HG02759 (cell line): ENCODE measurements around the gene APBA2.

Experiments
- ATAC-seq: cut with Tn5 transposase; IDR thresholded peaks from one replicate; pipeline ENCODE4 v1.9.1; 2021; ENCODE audit warnings: mild to moderate bottlenecking, moderate library complexity; ENCODE audit not compliant: unreplicated experiment

The APBA2 gene

DNA sequence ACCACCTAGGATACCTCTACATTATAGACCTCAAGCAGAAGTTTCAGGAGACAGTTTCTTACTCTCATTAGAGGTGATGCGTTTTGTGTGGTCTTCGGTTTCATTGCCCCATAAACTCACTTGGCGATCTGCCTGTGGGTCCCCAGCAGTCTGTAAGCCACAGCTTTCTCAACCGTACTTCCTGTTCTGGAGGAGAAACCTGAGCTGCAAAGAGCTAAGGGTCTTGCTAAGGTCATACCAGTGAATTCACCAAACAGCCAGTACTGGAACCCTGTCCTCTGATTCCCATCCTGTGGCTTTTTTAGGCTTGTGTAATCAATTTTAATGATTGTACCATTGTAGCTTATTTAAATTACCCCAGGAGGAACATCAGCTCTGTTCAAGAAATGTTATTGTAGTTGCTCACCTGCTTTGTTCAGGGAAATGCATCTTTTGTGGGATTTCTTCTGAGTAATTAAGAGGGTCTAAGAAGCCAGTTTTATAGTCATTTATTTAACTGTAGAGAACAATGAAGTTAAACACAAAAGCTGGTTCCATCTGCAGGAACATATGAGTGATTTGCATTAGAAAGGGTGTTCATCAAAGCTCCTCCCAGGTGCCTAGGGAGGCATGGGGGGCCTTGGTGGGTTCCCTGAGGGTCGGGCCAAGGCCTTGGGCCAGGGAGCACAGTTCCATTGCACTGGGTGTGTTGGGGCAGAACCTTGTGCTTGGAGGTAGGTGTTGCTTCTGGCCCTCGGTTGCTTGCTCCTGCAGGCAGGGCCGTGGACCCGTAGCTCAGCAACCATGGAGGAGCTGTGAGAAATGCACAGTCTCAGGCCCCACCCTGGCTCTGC, 69.6 kb downstream of the APBA2 start:
- no peak for ATAC-seq

DNA sequence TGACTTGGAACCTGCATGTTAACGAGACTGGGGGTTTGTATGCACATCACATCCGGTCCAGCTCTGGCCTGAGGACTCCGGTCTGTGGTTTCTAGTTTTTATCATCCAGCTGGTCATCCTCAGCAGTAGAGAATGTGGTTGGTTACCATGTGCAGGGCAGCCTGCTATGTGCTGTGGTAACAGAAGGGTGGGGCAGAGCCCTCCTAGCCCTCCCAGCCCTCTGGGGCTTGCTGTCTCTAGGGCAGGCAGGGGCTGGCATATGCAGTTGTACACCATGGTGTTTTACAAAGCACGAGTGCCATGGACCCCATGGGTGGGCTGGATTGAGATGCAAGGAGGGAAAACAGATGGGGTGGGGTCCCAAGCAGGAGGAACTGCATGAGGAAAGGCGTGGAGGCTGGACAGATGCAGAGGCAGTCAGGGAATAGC, 70.2 kb downstream of the APBA2 start:
- ATAC-seq: no peak

DNA sequence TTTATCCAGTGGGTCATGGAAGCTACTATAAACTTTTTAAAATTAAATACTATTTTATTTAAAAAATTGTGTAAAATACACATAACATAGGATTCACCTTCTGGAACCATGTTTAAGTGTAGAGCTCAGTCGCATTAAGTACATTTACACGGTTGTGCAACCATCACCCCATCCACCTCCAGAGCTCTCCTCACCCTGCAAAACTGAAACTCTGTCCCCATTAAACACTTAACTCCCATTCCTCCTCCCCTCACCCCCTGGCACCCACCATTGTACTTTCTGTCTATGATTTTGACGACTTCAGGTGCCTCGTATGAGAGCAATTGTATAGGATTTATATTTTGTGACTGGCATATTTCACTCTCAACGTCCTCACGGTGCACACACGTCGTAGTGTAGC, 70.7 kb downstream of the APBA2 start:
- ATAC-seq: no peak

DNA sequence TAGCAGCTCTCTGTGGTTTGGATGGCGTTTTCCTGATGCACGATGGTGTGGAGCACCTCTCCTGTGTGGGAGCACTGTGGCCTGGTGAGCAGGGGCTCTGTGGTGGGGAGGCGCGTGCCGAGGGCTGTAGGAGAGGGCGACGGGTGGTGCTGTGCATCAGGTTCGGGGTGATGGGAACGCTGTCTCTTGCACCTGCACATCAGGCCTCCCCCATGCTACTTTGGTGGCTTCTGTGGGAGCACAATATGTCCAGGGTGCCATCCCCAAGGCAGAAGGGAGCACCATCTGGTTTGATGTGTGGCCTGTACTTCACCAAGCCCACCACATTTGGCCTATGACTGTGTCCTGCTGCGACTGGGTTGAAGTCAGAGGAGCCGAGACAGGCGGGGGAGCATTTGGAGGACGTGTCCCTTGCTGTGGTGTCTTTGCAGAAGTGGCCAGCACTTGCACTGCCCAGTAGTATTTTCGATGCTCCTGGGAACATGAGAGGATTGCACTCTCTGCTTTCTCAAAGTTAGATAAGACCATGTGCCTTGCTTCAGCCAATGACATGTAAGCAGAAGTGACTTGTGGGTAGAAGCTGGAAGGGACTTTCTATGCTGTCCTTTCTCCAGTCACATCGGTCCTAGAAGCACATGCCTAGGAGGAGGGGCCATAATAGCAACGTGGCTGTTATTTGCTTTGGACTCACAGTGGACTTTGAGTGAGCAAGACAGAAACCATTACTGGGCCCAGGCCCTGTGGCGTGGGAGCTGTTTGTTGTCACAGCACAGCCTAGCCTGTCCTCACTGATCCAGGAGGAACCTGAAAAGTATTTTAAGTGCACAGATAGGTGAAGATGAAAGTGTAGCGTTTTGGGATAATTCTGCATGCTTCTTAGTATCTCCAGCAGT, 72.1 kb downstream of the APBA2 start:
- ATAC-seq: no peak

DNA sequence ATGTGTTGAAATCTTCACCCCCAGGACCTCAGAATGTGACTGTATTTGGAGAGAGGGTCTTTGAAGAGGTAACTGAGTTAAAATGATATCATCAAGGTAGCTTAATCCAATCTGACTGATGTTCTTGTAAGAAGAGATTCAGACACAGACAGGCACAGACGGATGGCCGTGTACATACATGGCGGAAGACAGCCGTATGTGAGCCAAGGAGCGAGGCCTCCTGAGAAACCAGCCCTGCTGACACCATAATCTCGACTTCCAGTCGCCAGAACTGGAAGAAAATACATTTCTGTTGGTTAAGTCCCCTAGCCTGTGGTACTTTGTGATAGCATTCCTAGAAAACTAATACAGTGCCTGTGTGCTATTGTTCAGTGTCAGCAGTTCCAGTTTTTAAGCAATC, 73.6 kb downstream of the APBA2 start:
- no peak for ATAC-seq

- ATAC-seq: no peak
Measured at GRCh38 chr15:28960979-28961378, 75.2 kb downstream of the APBA2 start.

GRCh38 chr15:28961391-28961790, 75.6 kb downstream of the APBA2 start:
- ATAC-seq: no peak

- ATAC-seq: no peak
Measured at GRCh38 chr15:28962851-28963710, 77.3 kb downstream of the APBA2 start.

- ATAC-seq: no peak
Measured at GRCh38 chr15:28963711-28964081, 77.9 kb downstream of the APBA2 start.

GRCh38 chr15:28964098-28964497, 78.3 kb downstream of the APBA2 start:
- ATAC-seq: no peak

DNA sequence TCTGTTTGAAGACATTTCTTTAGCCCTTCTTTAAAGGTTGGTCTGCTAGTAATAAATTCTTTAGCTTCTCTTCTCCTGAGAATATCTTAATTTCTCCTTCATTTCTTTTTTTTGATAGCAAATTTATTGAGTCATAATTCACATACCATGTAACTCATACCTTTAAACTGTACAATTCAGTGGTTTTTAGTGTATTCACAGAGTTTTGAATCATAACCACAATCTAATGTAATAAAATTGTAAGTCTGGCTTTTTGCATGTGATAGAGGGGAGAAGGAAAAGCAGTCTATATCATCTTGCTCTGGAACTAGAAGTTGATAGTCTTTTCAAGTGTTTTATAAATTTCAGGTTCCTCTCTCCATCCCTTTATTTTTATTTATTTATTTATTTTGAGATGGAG, 81.3 kb downstream of the APBA2 start:
- ATAC-seq: no peak

DNA sequence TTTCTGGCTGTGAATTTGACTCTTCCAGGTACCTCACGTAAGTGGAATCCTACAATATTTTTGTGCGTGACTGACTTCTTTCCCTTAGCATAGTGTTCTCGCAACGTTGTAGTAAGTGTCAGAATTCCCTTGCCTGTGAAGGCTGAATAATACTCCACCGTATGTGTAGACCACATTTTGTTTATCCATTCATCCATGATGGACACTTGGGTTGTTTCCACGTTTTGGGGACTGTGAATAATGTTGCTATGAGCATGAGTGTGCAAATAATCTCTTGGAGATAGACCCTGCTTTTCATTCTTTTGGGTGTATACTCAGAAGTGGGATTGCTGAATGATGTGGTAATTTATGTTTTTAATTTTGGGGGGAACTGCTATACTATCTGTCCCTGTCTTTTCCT, 82.2 kb downstream of the APBA2 start:
- ATAC-seq: no peak

GRCh38 chr15:28969511-28970085, 83.8 kb downstream of the APBA2 start:
- ATAC-seq: no peak

DNA sequence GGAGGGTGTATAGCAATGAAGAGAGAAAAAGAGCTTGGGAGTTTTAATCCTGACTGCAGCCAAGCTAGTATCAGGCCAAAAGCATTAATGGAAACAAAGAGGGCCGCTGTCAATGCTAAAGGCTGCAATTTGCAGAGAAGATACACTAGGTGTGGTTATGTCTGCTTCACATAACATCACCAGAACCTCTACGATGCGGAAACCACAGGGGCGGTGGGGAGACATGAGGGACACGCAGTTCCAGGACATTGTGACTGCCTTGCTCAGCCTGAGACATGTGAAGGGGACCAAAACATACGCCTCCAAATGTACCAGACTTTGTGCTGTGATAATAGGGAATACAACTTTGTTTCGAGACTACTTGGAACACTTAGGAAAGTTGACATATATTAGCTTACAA, 88.4 kb downstream of the APBA2 start:
- no peak for ATAC-seq

DNA sequence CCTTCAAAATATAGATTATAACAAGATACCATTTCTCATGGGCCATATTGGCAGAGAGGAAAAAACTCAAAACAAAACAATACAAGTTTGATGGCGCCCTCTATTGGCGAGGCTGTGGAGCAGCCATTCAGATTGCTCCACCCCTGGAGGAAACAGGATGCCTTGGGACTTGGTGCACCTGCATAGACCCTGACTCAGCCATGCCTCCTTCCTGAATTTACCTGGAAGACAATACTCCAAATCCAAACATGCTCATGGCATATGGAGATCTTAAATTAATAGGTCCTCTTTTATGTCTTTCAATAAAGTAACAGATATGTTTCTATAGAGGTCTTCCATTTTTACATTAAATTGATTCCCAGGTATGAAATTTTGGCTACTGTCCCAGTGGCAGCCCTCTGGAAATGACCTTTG, 90.0 kb downstream of the APBA2 start:
- ATAC-seq: peak; percentile 42

- no peak for ATAC-seq
Measured at GRCh38 chr15:28977377-28978010, 91.7 kb downstream of the APBA2 start.

DNA sequence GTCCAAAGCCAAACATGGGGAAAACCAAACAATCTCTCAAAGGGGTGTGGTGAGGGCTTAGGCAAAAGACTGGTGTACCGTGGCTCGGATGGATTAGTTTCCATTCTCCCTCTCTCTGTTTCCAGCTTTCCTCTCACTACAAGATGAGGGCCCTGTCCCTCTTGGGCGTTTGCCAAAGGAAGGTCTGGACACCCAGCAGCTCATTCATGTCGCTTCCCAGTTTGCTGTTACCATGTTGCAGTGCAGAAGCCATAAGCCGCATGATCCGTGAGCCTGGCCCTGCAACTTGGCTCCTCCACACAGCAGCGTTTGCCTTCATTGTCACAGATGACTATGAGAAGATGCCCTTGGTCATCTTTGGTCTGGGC, 92.2 kb downstream of the APBA2 start:
- no peak for ATAC-seq

DNA sequence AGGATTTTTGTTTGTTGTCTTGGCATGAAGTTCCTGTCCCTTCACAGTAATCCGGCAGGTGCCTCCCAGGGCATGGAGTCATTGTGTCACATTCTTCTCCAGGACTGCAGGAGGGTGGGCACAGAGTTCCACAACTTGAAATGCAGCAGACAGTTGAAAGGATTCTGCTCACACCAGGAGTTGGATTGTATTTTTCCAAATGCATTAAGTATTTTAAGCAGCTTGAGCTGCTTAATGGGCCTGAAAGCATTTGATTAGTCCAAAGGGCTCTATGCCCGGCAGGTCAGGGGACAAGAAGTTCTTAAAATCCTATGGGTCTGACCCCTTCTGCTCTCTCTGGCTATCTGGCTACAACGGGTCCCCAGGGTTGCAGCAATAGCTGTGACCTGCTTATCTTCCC, 92.9 kb downstream of the APBA2 start:
- no peak for ATAC-seq

DNA sequence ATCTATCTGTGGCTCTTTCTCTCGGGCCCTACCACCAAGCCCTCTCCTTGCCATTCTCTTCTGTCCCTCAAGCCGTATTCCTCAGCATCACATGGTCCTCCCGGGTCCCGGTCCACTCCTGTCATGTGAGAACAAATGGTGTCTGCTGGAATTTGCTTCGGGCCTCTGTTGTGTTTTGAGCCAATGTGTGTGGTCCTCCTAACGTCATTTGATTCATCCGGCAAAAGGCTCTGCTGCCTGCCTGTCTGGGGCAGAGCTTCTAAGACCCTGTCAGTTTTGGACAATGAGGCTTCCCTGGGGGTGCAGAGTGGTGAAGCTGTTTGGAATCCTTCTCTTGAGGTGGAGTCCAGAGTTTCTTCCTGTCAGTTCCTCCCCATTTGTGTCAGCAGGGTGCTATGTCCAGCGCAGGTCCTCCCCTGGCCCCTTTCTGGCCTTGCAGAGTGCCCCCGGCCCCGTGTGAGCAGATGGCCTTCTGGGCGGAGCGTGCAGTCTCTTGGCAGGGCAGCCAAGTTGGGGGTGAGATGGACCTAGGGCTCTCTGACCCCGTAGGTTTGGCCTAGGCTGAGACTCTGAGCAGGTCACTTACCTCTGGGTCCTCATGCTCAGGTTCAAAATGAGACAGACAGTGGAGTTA, 93.6 kb downstream of the APBA2 start:
- ATAC-seq: no peak
